Muscle layer of duodenum (tissue), 2 donors: ENCODE measurements around the gene TSHZ2.

Experiments
- H3K27ac ChIP-seq: one replicate; pipeline ENCODE4 v1.7.0; 2013; ENCODE audit warnings: mild to moderate bottlenecking, low read length
- H3K27me3 ChIP-seq: one replicate; pipeline ENCODE4 v1.7.0; 2013; ENCODE audit warnings: low read depth, mild to moderate bottlenecking, control low read depth, low read length
- H3K36me3 ChIP-seq, 2 donors: one replicate each; pipeline ENCODE4 v1.7.0; 2013; ENCODE audit warnings: low read length in 2 of 2, control low read depth in 1 of 2, mild to moderate bottlenecking in 1 of 2; ENCODE audit not compliant: insufficient read depth in 2 of 2, control insufficient read depth in 1 of 2
- H3K4me1 ChIP-seq, 2 donors: one replicate each; pipeline ENCODE4 v1.7.0; 2013; ENCODE audit warnings: low read length in 2 of 2, mild to moderate bottlenecking in 2 of 2, control low read depth in 1 of 2, moderate library complexity in 1 of 2; ENCODE audit not compliant: insufficient read depth in 2 of 2, control insufficient read depth in 1 of 2
- H3K4me3 ChIP-seq, 2 donors: one replicate each; pipeline ENCODE4 v1.7.0; 2013; ENCODE audit warnings: low read length in 2 of 2, low read depth in 1 of 2, mild to moderate bottlenecking in 1 of 2
- H3K9me3 ChIP-seq, 2 donors: one replicate each; pipeline ENCODE4 v1.7.0; 2013; ENCODE audit warnings: low read length in 2 of 2, control low read depth in 1 of 2, mild to moderate bottlenecking in 1 of 2; ENCODE audit not compliant: control insufficient read depth in 1 of 2
- donor health status: healthy.

TSHZ2 gene

DNA sequence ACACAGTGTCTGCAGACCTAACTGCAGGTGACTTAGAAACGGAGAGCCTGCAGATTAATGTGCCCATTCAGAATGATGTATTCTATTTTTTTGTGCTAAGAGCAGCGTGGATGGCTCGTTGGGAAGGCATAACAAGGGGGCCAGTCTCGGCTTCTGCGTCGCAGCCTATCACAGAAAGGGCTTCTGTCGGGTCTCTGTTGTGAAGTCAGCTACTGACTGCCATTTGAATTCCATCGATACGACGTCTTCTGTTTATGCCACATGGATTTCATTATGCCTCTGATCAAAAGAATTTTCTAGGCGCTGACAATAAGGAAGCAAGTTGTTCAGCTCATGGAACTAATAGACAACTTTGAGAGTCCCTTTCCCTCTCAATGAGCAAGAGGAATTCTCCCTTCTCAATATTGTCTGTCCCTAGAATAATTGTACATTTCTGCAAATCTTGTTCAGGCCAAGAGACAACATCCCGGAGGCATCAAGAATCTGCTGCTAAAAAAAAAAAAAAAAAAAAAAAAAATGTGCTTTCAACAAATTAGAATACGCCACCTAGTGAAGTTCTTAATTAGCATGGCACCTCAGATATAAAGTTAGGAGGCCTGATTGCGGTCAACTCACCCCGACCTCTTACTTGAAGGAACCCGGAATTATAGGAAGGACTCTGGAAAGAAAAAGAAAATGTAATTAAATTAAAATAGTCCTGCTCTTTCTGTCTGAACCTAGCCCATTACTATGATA, 223.9 kb downstream of the TSHZ2 start:
- Histone ChIP-seq H3K36me3 (no peaks in the 10 kb centered on the region), H3K27ac (no peak overlapping the region), H3K9me3 (no peaks in the 10 kb centered on the region), H3K4me1 (peaks cover 0 to 6% of the 10 kb centered on the region in 2 donors), H3K27me3 (no peaks in the 10 kb centered on the region), H3K4me3 (no peak overlapping the region)

DNA sequence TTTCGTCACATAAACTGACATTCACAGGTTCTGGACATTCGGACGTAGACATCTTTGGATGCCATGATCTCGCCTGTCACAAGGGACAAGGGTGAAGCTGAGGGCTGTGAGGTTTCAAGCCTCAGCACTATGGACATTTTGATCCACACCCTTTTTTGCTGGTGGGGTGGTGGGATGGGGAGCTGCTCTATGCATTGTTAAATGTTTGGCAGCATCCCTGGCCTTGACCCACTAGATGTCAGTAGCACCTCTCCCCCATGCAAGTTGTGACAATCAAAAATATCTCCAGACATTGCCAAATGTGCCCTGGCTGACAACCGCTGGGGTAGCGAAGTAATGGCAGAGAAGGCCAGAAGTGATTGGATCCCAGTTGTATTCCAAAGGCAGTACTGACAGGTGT, 229.4 kb downstream of the TSHZ2 start:
- Histone ChIP-seq H3K4me1 (no peaks in the 10 kb centered on the region), H3K27ac (no peak overlapping the region), H3K36me3 (no peaks in the 10 kb centered on the region), H3K27me3 (no peaks in the 10 kb centered on the region), H3K4me3 (no peak overlapping the region), H3K9me3 (no peaks in the 10 kb centered on the region)

GRCh38 chr20:53202777-53203176, 230.6 kb downstream of the TSHZ2 start:
- Histone ChIP-seq H3K36me3 (no peaks in the 10 kb centered on the region), H3K27me3 (no peaks in the 10 kb centered on the region), H3K4me1 (no peaks in the 10 kb centered on the region), H3K4me3 (no peak overlapping the region), H3K9me3 (no peaks in the 10 kb centered on the region), H3K27ac (no peak overlapping the region)

DNA sequence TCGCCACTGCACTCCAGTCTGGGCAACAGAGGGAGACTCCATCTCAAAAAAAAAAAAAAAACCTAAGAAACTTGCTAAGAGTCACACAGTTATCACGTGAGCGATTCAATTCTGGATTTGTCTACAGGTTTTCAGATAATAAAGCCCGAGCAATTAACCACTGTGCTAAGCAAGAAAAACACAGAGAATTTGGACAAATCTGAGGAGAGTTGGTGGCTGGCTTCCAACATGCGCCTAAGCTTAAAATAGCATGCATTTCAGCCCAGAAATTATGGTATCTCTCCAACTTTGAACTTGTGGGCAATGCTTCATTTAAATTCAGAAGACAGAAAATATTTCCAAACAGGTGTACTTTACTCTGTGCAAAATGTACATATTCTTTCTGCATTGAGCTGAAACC, 232.9 kb downstream of the TSHZ2 start:
- H3K9me3 ChIP-seq, result no peaks in the 10 kb centered on the region
- no peaks in the 10 kb centered on the region for H3K27me3 ChIP-seq
- no peaks in the 10 kb centered on the region for H3K4me1 ChIP-seq
- no peaks in the 10 kb centered on the region for H3K36me3 ChIP-seq
- no peak overlapping the region for H3K27ac ChIP-seq
- H3K4me3 ChIP-seq, result no peak overlapping the region

GRCh38 chr20:53208110-53208832, 236.1 kb downstream of the TSHZ2 start:
- Histone ChIP-seq H3K27ac (no peak overlapping the region), H3K4me1 (no peaks in the 10 kb centered on the region), H3K27me3 (no peaks in the 10 kb centered on the region), H3K9me3 (no peaks in the 10 kb centered on the region), H3K4me3 (no peak overlapping the region), H3K36me3 (no peaks in the 10 kb centered on the region)

- Histone ChIP-seq H3K4me1 (no peaks in the 10 kb centered on the region), H3K9me3 (no peaks in the 10 kb centered on the region), H3K27me3 (no peaks in the 10 kb centered on the region), H3K27ac (no peak overlapping the region), H3K36me3 (no peaks in the 10 kb centered on the region), H3K4me3 (no peak overlapping the region)
Measured at GRCh38 chr20:53210041-53210440, 237.9 kb downstream of the TSHZ2 start.

GRCh38 chr20:53210931-53211330, 238.8 kb downstream of the TSHZ2 start:
- no peak overlapping the region for H3K27ac ChIP-seq

DNA sequence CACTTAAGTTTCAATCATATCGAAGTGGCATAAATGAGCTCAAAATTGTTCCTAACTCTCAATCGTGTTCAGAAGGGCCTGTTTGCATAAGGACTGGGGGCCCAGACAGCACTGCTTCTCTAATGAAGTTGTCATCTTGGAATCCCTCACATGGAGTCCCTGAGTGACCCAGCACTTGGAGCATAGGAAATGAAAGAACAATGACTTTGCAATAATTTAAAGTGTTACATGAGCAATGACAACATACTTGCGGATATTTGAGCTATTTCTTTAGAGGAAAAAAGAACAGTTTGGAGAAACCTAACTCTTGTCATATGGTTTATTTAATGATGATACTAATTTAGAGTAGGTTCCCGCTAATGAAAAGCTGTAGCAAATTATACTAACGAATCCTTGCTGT, 239.9 kb downstream of the TSHZ2 start:
- Histone ChIP-seq H3K9me3 (no peaks in the 10 kb centered on the region), H3K4me1 (peaks cover 0 to 5% of the 10 kb centered on the region in 2 donors), H3K36me3 (no peaks in the 10 kb centered on the region), H3K4me3 (no peak overlapping the region), H3K27ac (no peak overlapping the region), H3K27me3 (no peaks in the 10 kb centered on the region)

More at GRCh38 chr20:53210931-53211330, 238.8 kb downstream of the TSHZ2 start:
- Histone ChIP-seq H3K4me3 (no peak overlapping the region), H3K27me3 (no peaks in the 10 kb centered on the region), H3K9me3 (no peaks in the 10 kb centered on the region), H3K4me1 (no peaks in the 10 kb centered on the region), H3K36me3 (no peaks in the 10 kb centered on the region)

GRCh38 chr20:53214392-53214791, 242.2 kb downstream of the TSHZ2 start:
- Histone ChIP-seq H3K4me1 (peaks cover 0 to 6% of the 10 kb centered on the region in 2 donors), H3K36me3 (no peaks in the 10 kb centered on the region), H3K9me3 (no peaks in the 10 kb centered on the region), H3K27ac (no peak overlapping the region), H3K27me3 (no peaks in the 10 kb centered on the region), H3K4me3 (no peak overlapping the region)

- Histone ChIP-seq H3K4me3 (no peak overlapping the region), H3K9me3 (no peaks in the 10 kb centered on the region), H3K27ac (no peak overlapping the region), H3K4me1 (peaks cover 0 to 6% of the 10 kb centered on the region in 2 donors), H3K36me3 (no peaks in the 10 kb centered on the region), H3K27me3 (no peaks in the 10 kb centered on the region)
Measured at GRCh38 chr20:53215166-53215565, 243.0 kb downstream of the TSHZ2 start.

- Histone ChIP-seq H3K4me3 (peak overlapping the region in 1 of 2 donors; percentile 32), H3K4me1 (peaks cover 0 to 6% of the 10 kb centered on the region in 2 donors), H3K36me3 (no peaks in the 10 kb centered on the region), H3K27me3 (no peaks in the 10 kb centered on the region), H3K27ac (no peak overlapping the region), H3K9me3 (no peaks in the 10 kb centered on the region)
Measured at GRCh38 chr20:53216478-53216855, 244.3 kb downstream of the TSHZ2 start.
